VCaP (cell line): ENCODE results near the gene TACC3.

ENCODE experiments used
- H3K27ac ChIP-seq: fragments of 450-650 bp; 2 replicates; pipeline ENCODE4 v1.5.1; 2017
- CTCF ChIP-seq: fragments of 450-650 bp; conservative IDR thresholded peaks from 2 replicates; pipeline ENCODE4 v1.5.1; 2017; ENCODE audit warnings: mild to moderate bottlenecking, moderate library complexity

TACC3 gene

GRCh38 chr4:1708581-1708980 lies 12.7 kb upstream of the TACC3 start:
- H3K27ac ChIP-seq = peak overlapping the region; percentile 100
- no peak for TF ChIP-seq CTCF

- TF ChIP-seq CTCF = no peak
- peak overlapping the region; percentile 100 for H3K27ac ChIP-seq
Observed at GRCh38 chr4:1711055-1711570, 10.2 kb upstream of the TACC3 start.

- TF ChIP-seq CTCF = no peak
- peak overlapping the region; percentile 100 for H3K27ac ChIP-seq
Observed at GRCh38 chr4:1711571-1712215, 9.6 kb upstream of the TACC3 start.

GRCh38 chr4:1712216-1713002 lies 8.9 kb upstream of the TACC3 start, which contains the start of gene SLBP:
Gene SLBP, minus strand, starts transcription at chr4:1712319. Its CDS starts 131 bp downstream, at chr4:1712188.
- no peak for TF ChIP-seq CTCF
- peak within 1 kb of the TSS; percentile 100 for H3K27ac ChIP-seq

GRCh38 chr4:1713003-1713851 lies 8.1 kb upstream of the TACC3 start:
- H3K27ac ChIP-seq = peak overlapping the region; percentile 100
- TF ChIP-seq CTCF = no peak

- peak overlapping the region; percentile 100 for H3K27ac ChIP-seq
Observed at GRCh38 chr4:1714303-1715001, 6.9 kb upstream of the TACC3 start.

More at GRCh38 chr4:1714303-1715001, 6.9 kb upstream of the TACC3 start:
- no peak for TF ChIP-seq CTCF
